B cell (primary cell): Measurements from ENCODE around the gene MPZL3. TPM values are rescaled to one million over a fixed set of nuclear protein-coding genes. Genes with fewer than 3 reads are reported as not detected.

Experiments
- ATAC-seq: fragments of 200-7000 bp; cut with Tn5 transposase; one replicate; pipeline ENCODE4 v1.10.0; 2021; ENCODE audit warnings: low read depth, mild to moderate bottlenecking, moderate number of reproducible peaks, moderate library complexity
- CTCF ChIA-PET: fragments of 350-600 bp; sonication (Branson Sonifier 250); formaldehyde crosslinking; loops from one replicate; lab custom pipeline; 2021; ENCODE audit warnings: antibody characterized with exemption, inconsistent platforms; lab: Charles Lee
- POLR2A ChIA-PET: fragments of 350-600 bp; sonication (Branson Sonifier 250); formaldehyde crosslinking; loops from one replicate; lab custom pipeline; 2021; ENCODE audit warnings: antibody characterized with exemption; lab: Charles Lee
- DNase-seq: peaks from one replicate; pipeline ENCODE4 v3.0.0; 2013
- H2AFZ ChIP-seq: 2 replicates; pipeline ENCODE4 v1.6.1; 2012; ENCODE audit warnings: mild to moderate bottlenecking, low read depth, low read length; ENCODE audit not compliant: insufficient read depth, poor library complexity, severe bottlenecking
- H3K27ac ChIP-seq, 2 donors: 1 replicate in 1 of 2; 2 replicates in 1 of 2; pipeline ENCODE4 v1.5.1; 2012 to 2013; ENCODE audit warnings: low read length in 2 of 2, mild to moderate bottlenecking in 2 of 2, moderate library complexity in 1 of 2
- H3K27me3 ChIP-seq, 4 experiments: fragments of 200-600 bp in 1 of 4; sonication (generic) in 1 of 4; replicated peaks in 1 of 4; 1 replicate in 2 of 4; 2 replicates in 2 of 4; pipeline versions ENCODE4 v1.6.1 to v1.7.0; 2013 to 2016; ENCODE audit warnings: low read length in 3 of 4, mild to moderate bottlenecking in 2 of 4, mixed read lengths in 1 of 4, moderate library complexity in 1 of 4; ENCODE audit not compliant: insufficient read depth in 4 of 4, control insufficient read depth in 3 of 4; ENCODE audit errors: control extremely low read depth in 1 of 4
- H3K36me3 ChIP-seq, 2 experiments: replicated peaks in 1 of 2; 1 replicate in 1 of 2; 2 replicates in 1 of 2; pipeline versions ENCODE4 v1.6.1 to v1.7.1; 2013; ENCODE audit warnings: low read length in 1 of 2; ENCODE audit not compliant: insufficient read depth in 2 of 2, control insufficient read depth in 1 of 2; ENCODE audit errors: control extremely low read depth in 1 of 2, extremely low read depth in 1 of 2
- H3K4me1 ChIP-seq, 2 donors: fragments of 200-600 bp in 1 of 2; sonication (generic) in 1 of 2; 1 replicate in 1 of 2; 2 replicates in 1 of 2; pipeline versions ENCODE4 v1.5.1 to v1.6.1; 2013 to 2017; ENCODE audit warnings: low read length in 2 of 2; ENCODE audit not compliant: control insufficient read depth in 2 of 2, insufficient read depth in 2 of 2
- H3K4me2 ChIP-seq: replicated peaks from 2 replicates; pipeline ENCODE3; 2012; ENCODE audit warnings: mild to moderate bottlenecking, low read depth, low read length; ENCODE audit not compliant: poor library complexity, severe bottlenecking
- H3K4me3 ChIP-seq, 5 experiments: fragments of 200-600 bp in 1 of 5; sonication (generic) in 1 of 5; 1 replicate in 3 of 5; 2 replicates in 2 of 5; pipeline versions ENCODE4 v1.5.1 to v1.7.0; 2011 to 2016; ENCODE audit warnings: low read length in 4 of 5, mild to moderate bottlenecking in 4 of 5, low read depth in 2 of 5, control low read depth in 1 of 5, moderate library complexity in 1 of 5; ENCODE audit not compliant: insufficient read depth in 1 of 5; ENCODE audit errors: control extremely low read depth in 1 of 5, extremely low read depth in 1 of 5
- H3K79me2 ChIP-seq: fragments of 200-600 bp; sonication (generic); one replicate; pipeline ENCODE4 v1.6.0; 2016; ENCODE audit warnings: low read length; ENCODE audit not compliant: control insufficient read depth, insufficient read depth
- H3K9ac ChIP-seq: fragments of 200-600 bp; sonication (generic); 2 replicates; pipeline ENCODE4 v1.6.1; 2017; ENCODE audit warnings: mild to moderate bottlenecking, low read length, moderate library complexity
- H3K9me3 ChIP-seq, 3 donors: one replicate each; pipeline versions ENCODE4 v1.6.1 to v1.7.1; 2013; ENCODE audit warnings: low read length in 2 of 3; ENCODE audit not compliant: control insufficient read depth in 2 of 3, insufficient read depth in 1 of 3; ENCODE audit errors: control extremely low read depth in 1 of 3
- H4K20me1 ChIP-seq: 2 replicates; pipeline ENCODE4 v1.6.0; 2012; ENCODE audit warnings: mild to moderate bottlenecking, low read length; ENCODE audit not compliant: insufficient read depth, control insufficient read depth, poor library complexity, severe bottlenecking
- H3K27ac Mint-ChIP-seq: one replicate; pipeline ENCODE4 v1.8.0; 2021; ENCODE audit warnings: mixed read lengths
- H3K27me3 Mint-ChIP-seq: one replicate; pipeline ENCODE4 v1.8.0; 2021; ENCODE audit warnings: mixed read lengths
- H3K4me1 Mint-ChIP-seq: one replicate; pipeline ENCODE4 v1.8.0; 2021; ENCODE audit warnings: mixed read lengths
- H3K4me3 Mint-ChIP-seq: one replicate; pipeline ENCODE4 v1.8.0; 2021; ENCODE audit warnings: mixed read lengths
- H3K9me3 Mint-ChIP-seq: one replicate; pipeline ENCODE4 v1.8.0; 2022; ENCODE audit warnings: mixed read lengths; ENCODE audit not compliant: insufficient read depth
- CTCF ChIP-seq: fragments of 200-600 bp; IDR thresholded peaks from one replicate; pipeline ENCODE4 v1.8.0; 2022; ENCODE audit warnings: antibody characterized with exemption, mild to moderate bottlenecking
- EZH2 ChIP-seq: IDR thresholded peaks from 2 replicates; pipeline ENCODE4 v1.6.1; 2012; ENCODE audit warnings: borderline replicate concordance, low read depth, mild to moderate bottlenecking, moderate library complexity, low read length; ENCODE audit not compliant: insufficient read depth, poor library complexity, severe bottlenecking
- WGBS: methylation state at CpG from one replicate; pipeline ENCODE4 v1.1.5; 2013; ENCODE audit warnings: missing lambda C conversion rate; ENCODE audit not compliant: insufficient coverage; 5-methylcytosine and 5-hydroxymethylcytosine counted together
- intact Hi-C: fragments of 100-400 bp; cut with micrococcal nuclease; formaldehyde crosslinking; loops from one replicate; pipeline ENCODE4 v1.10.0; 2022
- polyA plus RNA-seq: library from polyadenylated mRNA; depleted of rRNA; stranded (reverse); fragments of >200 nt; gene quantifications from 2 replicates; pipeline ENCODE4 v1.2.3, GENCODE V29; 2012
- total RNA-seq, 2 donors: library from RNA; stranded (reverse); fragments of 120-200 nt in 1 of 2; gene quantifications; 1 replicate in 1 of 2; 2 replicates in 1 of 2; pipeline versions ENCODE4 v1.2.3 to v1.2.4, GENCODE V29; 2013 to 2022

Gene MPZL3
- total and polyA plus RNA-seq, 2 donors (not counting 1 experiment from before 2014, with no cell fraction given) = 1.4 to 4.2 TPM

- H3K27ac Mint-ChIP-seq = no peak overlapping the region
- ATAC-seq = no peak
- H3K4me3 ChIP-seq = no peak overlapping the region
- H3K4me1 ChIP-seq = peaks cover 10 to 13% of the 10 kb centered on the region in 2 donors
- no peak overlapping the region for H3K4me2 ChIP-seq
- no peaks in the 10 kb centered on the region for H3K9me3 Mint-ChIP-seq
- no peak overlapping the region for H2AFZ ChIP-seq
- no peak overlapping the region for H3K27ac ChIP-seq
- no peaks in the 10 kb centered on the region for H3K79me2 ChIP-seq
- H3K27me3 Mint-ChIP-seq = no peaks in the 10 kb centered on the region
- DNase-seq = no peak
- H3K9me3 ChIP-seq = no peaks in the 10 kb centered on the region
- H4K20me1 ChIP-seq = no peaks in the 10 kb centered on the region
- H3K4me3 Mint-ChIP-seq = no peak overlapping the region
- peaks cover 3 to 13% of the 10 kb centered on the region in 2 experiments for H3K36me3 ChIP-seq
- ChIA-PET CTCF (no interaction called here), POLR2A (interaction anchor here (1.5 kb wide), 1 partner anchor 18 kb away, joined by 4 read pairs; the partner anchor contains the start of gene MPZL3)
- WGBS = 100% methylated on average over 1 of the region's 1 CpG
- no peaks in the 10 kb centered on the region for H3K27me3 ChIP-seq
- intact Hi-C loops = no loop called here
- no peak for TF ChIP-seq CTCF
- no peak overlapping the region for H3K9ac ChIP-seq
- peaks cover 11% of the 10 kb centered on the region for H3K4me1 Mint-ChIP-seq
Measured at GRCh38 chr11:118233850-118234249, 18.3 kb downstream of the MPZL3 start.

- H3K36me3 ChIP-seq = peaks cover 3 to 13% of the 10 kb centered on the region in 2 experiments
- H3K27me3 ChIP-seq = no peaks in the 10 kb centered on the region
- no peak overlapping the region for H3K4me3 ChIP-seq
- H3K4me1 ChIP-seq = peaks cover 15 to 18% of the 10 kb centered on the region in 2 donors
- Mint-ChIP-seq H3K4me1 (peaks cover 14% of the 10 kb centered on the region), H3K4me3 (no peak overlapping the region), H3K27me3 (no peaks in the 10 kb centered on the region), H3K27ac (no peak overlapping the region), H3K9me3 (no peaks in the 10 kb centered on the region)
- H3K9me3 ChIP-seq = no peaks in the 10 kb centered on the region
- H3K79me2 ChIP-seq = no peaks in the 10 kb centered on the region
- intact Hi-C loops = no loop called here
- H3K27ac ChIP-seq = no peak overlapping the region
- H4K20me1 ChIP-seq = no peaks in the 10 kb centered on the region
- ChIA-PET CTCF (no interaction called here), POLR2A (interaction anchor here (1.5 kb wide), 1 partner anchor 18 kb away, joined by 4 read pairs; the partner anchor contains the start of gene MPZL3)
- no peak overlapping the region for H2AFZ ChIP-seq
- no peak overlapping the region for H3K9ac ChIP-seq
- ATAC-seq (no peak), DNase-seq (no peak)
- no CpG with 5 or more reads among the region's 5 CpGs for WGBS
- no peak for TF ChIP-seq CTCF
- TF ChIP-seq EZH2 = no peak
- H3K4me2 ChIP-seq = no peak overlapping the region
Measured at GRCh38 chr11:118233377-118233776, 18.8 kb downstream of the MPZL3 start.
